ENCODE data around the gene VIPR1. TPM values are rescaled to one million over a fixed set of nuclear protein-coding genes. Genes with fewer than 3 reads are reported as not detected.
"Not testable (repeated sequence)": the region's sequence is repeated elsewhere in the genome, so short reads cannot be mapped to it uniquely, and the experiment has no call there.

Gene VIPR1
- total and polyA plus RNA-seq, 2 experiments from 2014 or later, result 0.86 to 1.6 TPM

DNA sequence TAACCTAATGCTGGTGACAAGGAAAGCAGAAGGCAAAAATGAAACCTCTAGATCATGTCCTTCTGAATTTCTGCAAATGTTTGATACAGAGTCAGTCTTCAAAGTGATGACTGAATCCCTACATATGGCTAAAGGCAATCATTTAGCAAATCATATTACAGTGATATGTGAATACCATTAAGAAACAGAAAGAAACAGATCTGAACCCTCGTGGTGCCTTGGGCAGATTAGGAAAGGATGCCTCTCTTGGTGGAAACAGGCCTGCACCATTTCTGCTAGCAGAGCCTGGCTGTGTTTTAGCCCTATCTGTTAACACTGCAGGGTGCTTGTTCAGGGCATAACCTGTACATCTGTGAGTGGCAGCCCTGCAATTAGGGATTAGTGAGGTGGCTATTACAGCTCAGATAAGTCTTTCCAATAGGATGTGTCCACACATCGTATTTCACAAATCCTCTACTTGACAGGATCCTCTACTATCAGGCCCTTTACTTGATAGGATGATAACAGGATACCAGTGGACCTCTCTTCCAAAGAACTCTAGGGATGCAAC lies 67.2 kb downstream of the VIPR1 start:
- Histone ChIP-seq H3K27me3 (no peaks in the 10 kb centered on the region), H3K9me3 (ENCODE audit: low read depth) (no peaks in the 10 kb centered on the region), H3K4me1 (ENCODE audit: low read depth) (peaks cover 14% of the 10 kb centered on the region), H3K4me3 (no peak overlapping the region), H3K36me3 (peaks cover 24% of the 10 kb centered on the region), H3K27ac (no peak overlapping the region)
- peak in 1 of 2 donors; percentile 26 for DNase-seq (ENCODE audit: low read depth in 1 of 2, low spot score in 1 of 2)
- TF ChIP-seq, protein P1, sequence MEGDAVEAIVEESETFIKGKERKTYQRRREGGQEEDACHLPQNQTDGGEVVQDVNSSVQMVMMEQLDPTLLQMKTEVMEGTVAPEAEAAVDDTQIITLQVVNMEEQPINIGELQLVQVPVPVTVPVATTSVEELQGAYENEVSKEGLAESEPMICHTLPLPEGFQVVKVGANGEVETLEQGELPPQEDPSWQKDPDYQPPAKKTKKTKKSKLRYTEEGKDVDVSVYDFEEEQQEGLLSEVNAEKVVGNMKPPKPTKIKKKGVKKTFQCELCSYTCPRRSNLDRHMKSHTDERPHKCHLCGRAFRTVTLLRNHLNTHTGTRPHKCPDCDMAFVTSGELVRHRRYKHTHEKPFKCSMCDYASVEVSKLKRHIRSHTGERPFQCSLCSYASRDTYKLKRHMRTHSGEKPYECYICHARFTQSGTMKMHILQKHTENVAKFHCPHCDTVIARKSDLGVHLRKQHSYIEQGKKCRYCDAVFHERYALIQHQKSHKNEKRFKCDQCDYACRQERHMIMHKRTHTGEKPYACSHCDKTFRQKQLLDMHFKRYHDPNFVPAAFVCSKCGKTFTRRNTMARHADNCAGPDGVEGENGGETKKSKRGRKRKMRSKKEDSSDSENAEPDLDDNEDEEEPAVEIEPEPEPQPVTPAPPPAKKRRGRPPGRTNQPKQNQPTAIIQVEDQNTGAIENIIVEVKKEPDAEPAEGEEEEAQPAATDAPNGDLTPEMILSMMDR (IDR thresholded peaks at IDR 0.05; ENCODE audit: low read depth, low read length), result no peak

DNA sequence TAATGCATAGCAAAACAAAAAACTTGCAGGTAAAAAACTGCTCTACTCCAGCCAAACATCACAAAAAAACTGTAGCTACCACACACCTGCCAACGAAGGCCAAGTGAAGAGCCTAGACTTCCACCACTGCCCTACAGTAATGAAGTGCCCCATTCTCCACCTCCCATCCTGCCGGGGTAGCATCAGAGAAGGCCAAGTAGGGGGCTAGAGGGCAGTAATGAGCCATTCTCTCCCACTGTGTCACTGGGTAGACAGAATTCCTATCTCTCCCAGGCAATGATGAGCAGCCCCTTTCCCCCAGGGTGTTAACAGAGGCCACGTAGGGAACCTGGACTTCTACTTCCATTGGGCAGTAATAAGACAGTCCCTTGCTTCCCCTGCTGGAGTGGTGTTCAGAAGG lies 69.8 kb downstream of the VIPR1 start:
- TF ChIP-seq, protein P1 (IDR thresholded peaks at IDR 0.05; ENCODE audit: low read depth, low read length), result peak; percentile 75
- DNase-seq (ENCODE audit: low read depth in 1 of 2, low spot score in 1 of 2), result peak; percentile 51 to 52
- H3K27me3 ChIP-seq, result no peaks in the 10 kb centered on the region
- peaks cover 3% of the 10 kb centered on the region for H3K9me3 ChIP-seq (ENCODE audit: low read depth)
- H3K4me3 ChIP-seq, result no peak overlapping the region
- no peak overlapping the region for H3K27ac ChIP-seq
- peaks cover 10% of the 10 kb centered on the region for H3K36me3 ChIP-seq
- peaks cover 14% of the 10 kb centered on the region for H3K4me1 ChIP-seq (ENCODE audit: low read depth)

DNA sequence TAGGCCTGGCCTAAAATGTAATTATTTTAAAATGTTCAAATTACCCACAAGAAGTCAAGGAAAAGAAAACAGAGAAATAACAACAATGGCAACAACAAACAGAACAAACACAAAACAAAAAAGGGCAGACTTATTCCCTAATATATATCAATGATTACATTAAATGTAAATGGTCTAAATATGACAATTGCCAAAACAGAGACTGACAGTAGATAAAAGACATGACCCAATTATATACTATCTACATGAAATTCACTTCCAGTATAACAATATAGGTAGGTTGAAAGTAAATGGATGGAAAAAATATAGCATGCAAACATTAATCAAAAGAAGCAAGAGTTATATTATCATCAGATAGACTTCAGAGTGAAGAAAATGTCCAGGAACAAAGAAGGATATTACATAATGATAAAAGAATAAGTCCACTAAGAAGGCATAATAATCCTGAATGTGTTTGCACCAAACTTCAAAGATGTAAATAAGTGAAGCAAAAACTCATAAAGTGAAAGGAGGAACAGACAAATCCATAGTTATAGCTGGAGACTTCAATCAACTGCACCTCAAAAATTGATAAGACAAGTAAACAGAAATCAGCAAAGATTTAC lies 72.8 kb downstream of the VIPR1 start:
- no peak for DNase-seq (ENCODE audit: low read depth in 1 of 2, low spot score in 1 of 2)
- no peaks in the 10 kb centered on the region for H3K27me3 ChIP-seq
- TF ChIP-seq, protein P1 (IDR thresholded peaks at IDR 0.05; ENCODE audit: low read depth, low read length), result no peak
- H3K36me3 ChIP-seq, result no peaks in the 10 kb centered on the region
- H3K4me3 ChIP-seq, result no peak overlapping the region
- peaks cover 3% of the 10 kb centered on the region for H3K9me3 ChIP-seq (ENCODE audit: low read depth)
- no peaks in the 10 kb centered on the region for H3K4me1 ChIP-seq (ENCODE audit: low read depth)
- H3K27ac ChIP-seq, result no peak overlapping the region

DNA sequence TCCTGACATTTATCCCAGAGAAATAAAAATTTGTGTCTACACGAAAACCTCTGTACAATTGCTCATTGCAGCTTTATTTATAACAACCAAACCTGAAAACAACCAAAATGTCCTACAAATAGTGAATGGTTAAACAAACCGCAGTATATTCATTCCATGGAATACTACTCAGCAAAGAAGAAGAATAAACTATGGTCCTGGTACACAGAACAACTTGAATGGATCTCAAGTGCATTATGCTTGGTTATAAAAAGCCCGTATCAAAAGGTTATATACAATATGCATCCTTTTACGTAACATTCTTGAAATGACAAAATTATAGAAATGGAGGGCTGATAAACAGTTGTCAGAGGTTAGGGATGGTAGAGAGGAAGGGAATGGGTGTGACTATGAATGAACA lies 75.6 kb downstream of the VIPR1 start:
- peaks cover 3% of the 10 kb centered on the region for H3K9me3 ChIP-seq (ENCODE audit: low read depth)
- no peak overlapping the region for H3K4me3 ChIP-seq
- no peak for DNase-seq (ENCODE audit: low read depth in 1 of 2, low spot score in 1 of 2)
- H3K27me3 ChIP-seq, result no peaks in the 10 kb centered on the region
- TF ChIP-seq, protein P1 (IDR thresholded peaks at IDR 0.05; ENCODE audit: low read depth, low read length), result no peak
- H3K36me3 ChIP-seq, result no peaks in the 10 kb centered on the region
- peaks cover 12% of the 10 kb centered on the region for H3K4me1 ChIP-seq (ENCODE audit: low read depth)
- no peak overlapping the region for H3K27ac ChIP-seq

DNA sequence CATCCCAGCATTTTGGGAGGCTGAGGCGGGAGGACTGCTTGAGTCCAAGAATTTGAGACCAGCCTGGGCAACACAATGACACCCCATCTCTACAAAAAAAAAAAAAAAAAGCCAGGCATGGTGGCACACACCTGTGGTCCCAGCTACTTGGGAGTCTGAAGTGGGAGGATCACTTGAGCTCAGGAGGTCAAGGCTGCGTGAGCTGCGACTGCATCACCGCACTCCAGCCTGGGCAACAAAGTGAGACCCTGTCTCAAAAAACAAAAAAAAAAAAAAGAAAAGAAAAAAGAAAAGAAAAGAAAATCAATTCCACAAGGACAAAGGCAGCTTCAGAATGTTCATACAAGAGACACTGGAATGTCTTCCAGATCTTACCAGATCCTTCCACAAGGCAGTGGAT lies 76.9 kb downstream of the VIPR1 start:
- not testable (repeated sequence) for H3K4me3 ChIP-seq; H3K27me3 ChIP-seq; H3K9me3 ChIP-seq (ENCODE audit: low read depth); H3K27ac ChIP-seq; H3K36me3 ChIP-seq; DNase-seq (ENCODE audit: low read depth in 1 of 2, low spot score in 1 of 2)
- H3K4me1 ChIP-seq (ENCODE audit: low read depth), result peaks cover 12% of the 10 kb centered on the region

DNA sequence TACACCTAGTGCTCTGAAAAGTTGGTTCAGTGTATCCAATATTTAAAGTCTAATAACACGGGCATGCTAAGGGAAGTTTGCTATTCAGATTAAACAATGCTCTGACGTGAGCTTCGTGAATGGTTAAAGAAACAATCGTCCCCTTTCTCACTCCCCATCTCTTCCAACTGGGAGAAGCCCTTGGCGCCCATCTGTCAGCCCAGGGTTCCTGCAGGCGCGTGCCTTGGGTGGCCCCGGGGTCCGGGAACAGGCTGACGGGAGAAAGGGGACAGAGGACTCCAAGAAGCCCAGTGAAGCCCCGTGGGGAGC lies 78.9 kb downstream of the VIPR1 start:
- Histone ChIP-seq H3K27ac (peak overlapping the region; percentile 94), H3K4me3 (peak overlapping the region; percentile 62), H3K36me3 (no peaks in the 10 kb centered on the region), H3K27me3 (no peaks in the 10 kb centered on the region), H3K4me1 (ENCODE audit: low read depth) (peaks cover 12% of the 10 kb centered on the region), H3K9me3 (ENCODE audit: low read depth) (no peaks in the 10 kb centered on the region)
- TF ChIP-seq, protein P1 (IDR thresholded peaks at IDR 0.05; ENCODE audit: low read depth, low read length), result no peak
- DNase-seq (ENCODE audit: low read depth in 1 of 2, low spot score in 1 of 2), result no peak

All from cardiac muscle cell (in vitro differentiated cells and primary cell).